SK-N-SH (cell line): ENCODE measurements around the gene ZDHHC24. TPM values are rescaled to one million over a fixed set of nuclear protein-coding genes. Genes with fewer than 3 reads are reported as not detected.

ENCODE experiments used
- CTCF ChIA-PET: fragments of 300-600, 350-600 bp; formaldehyde crosslinking; extraction: SDS; loops from one replicate; lab custom pipeline; 2021; lab: Yijun Ruan, JAX
- POLR2A ChIA-PET: fragments of 350-600 bp; sonication (Branson Sonifier 250); formaldehyde crosslinking; extraction: SDS; loops from one replicate; lab custom pipeline; 2020; ENCODE audit warnings: antibody characterized with exemption, inconsistent platforms; lab: Yijun Ruan, JAX
- DNase-seq: peaks from one replicate; pipeline ENCODE4 v3.0.0; 2012
- H2AFZ ChIP-seq: fragments of 200-600 bp; sonication (generic); 2 replicates; pipeline ENCODE4 v1.8.1; 2016; ENCODE audit warnings: antibody characterized with exemption, mild to moderate bottlenecking, low read depth
- H3F3A ChIP-seq: fragments of 200-600 bp; sonication (generic); replicated peaks from 2 replicates; pipeline ENCODE3; 2016; ENCODE audit warnings: antibody characterized with exemption, mild to moderate bottlenecking; ENCODE audit not compliant: insufficient read depth
- H3K27ac ChIP-seq, 2 experiments: fragments of 200-500 bp in 1 of 2; fragments of 200-600 bp in 1 of 2; sonication (Bioruptor generic) in 1 of 2; sonication (generic), shearing (Covaris generic) in 1 of 2; 2 replicates each; pipeline versions ENCODE4 v1.5.1 to v1.6.1; 2014 to 2016; ENCODE audit warnings: low read depth in 2 of 2, inconsistent platforms in 1 of 2, low read length in 1 of 2, mild to moderate bottlenecking in 1 of 2, mixed read lengths in 1 of 2
- H3K27me3 ChIP-seq: fragments of 200-600 bp; sonication (generic), shearing (Covaris generic); 2 replicates; pipeline ENCODE4 v1.6.1; 2016; ENCODE audit warnings: mixed run types; ENCODE audit not compliant: insufficient read depth
- H3K36me3 ChIP-seq, 2 experiments: fragments of 200-500 bp in 1 of 2; fragments of 200-600 bp in 1 of 2; sonication (Bioruptor generic) in 1 of 2; sonication (generic) in 1 of 2; replicated peaks in 1 of 2; 2 replicates each; pipeline versions ENCODE3 to v1.5.1; 2014 to 2016; ENCODE audit warnings: low read length in 1 of 2, mild to moderate bottlenecking in 1 of 2; ENCODE audit not compliant: insufficient read depth in 2 of 2, control insufficient read depth in 1 of 2
- H3K4me1 ChIP-seq, 2 experiments: fragments of 200-500 bp in 1 of 2; fragments of 200-600 bp in 1 of 2; sonication (Bioruptor generic) in 1 of 2; sonication (generic), shearing (Covaris generic) in 1 of 2; 2 replicates each; pipeline versions ENCODE4 v1.5.1 to v1.6.1; 2014 to 2016; ENCODE audit warnings: low read depth in 1 of 2, low read length in 1 of 2, mixed run types in 1 of 2; ENCODE audit not compliant: insufficient read depth in 2 of 2, control insufficient read depth in 1 of 2
- H3K4me2 ChIP-seq: fragments of 200-600 bp; sonication (generic), shearing (Covaris generic); 2 replicates; pipeline ENCODE4 v1.6.1; 2017; ENCODE audit warnings: mixed run types
- H3K4me3 ChIP-seq, 2 experiments: fragments of 200-500 bp in 1 of 2; fragments of 200-600 bp in 1 of 2; sonication (Bioruptor generic) in 1 of 2; sonication (generic), shearing (Covaris generic) in 1 of 2; 2 replicates each; pipeline versions ENCODE4 v1.5.1 to v1.8.1; 2014 to 2016; ENCODE audit warnings: low read depth in 2 of 2, inconsistent platforms in 1 of 2, low read length in 1 of 2, mild to moderate bottlenecking in 1 of 2, mixed read lengths in 1 of 2, moderate library complexity in 1 of 2
- H3K79me2 ChIP-seq: fragments of 200-600 bp; sonication (generic); 2 replicates; pipeline ENCODE4 v1.8.1; 2017; ENCODE audit warnings: mild to moderate bottlenecking; ENCODE audit not compliant: insufficient read depth
- H3K9ac ChIP-seq: fragments of 200-600 bp; sonication (generic); 2 replicates; pipeline ENCODE4 v1.6.1; 2017; ENCODE audit warnings: mixed run types
- H3K9me2 ChIP-seq: fragments of 200-600 bp; sonication (generic); 2 replicates; pipeline ENCODE4 v1.6.1; 2017; ENCODE audit warnings: mixed run types
- H3K9me3 ChIP-seq: fragments of 200-600 bp; sonication (generic); 2 replicates; pipeline ENCODE4 v1.6.1; 2017; ENCODE audit warnings: mixed run types, mild to moderate bottlenecking, moderate library complexity
- H4K20me1 ChIP-seq: fragments of 200-600 bp; sonication (generic); 2 replicates; pipeline ENCODE4 v1.6.1; 2017; ENCODE audit warnings: mild to moderate bottlenecking, mixed run types; ENCODE audit not compliant: insufficient read depth
- CHD2 ChIP-seq: fragments of 150-350 bp; IDR thresholded peaks from 2 replicates; pipeline ENCODE4 v1.6.1; 2018; ENCODE audit warnings: low read length; ENCODE audit not compliant: partially characterized antibody
- FOXJ3 ChIP-seq: sonication (generic); formaldehyde crosslinking; IDR thresholded peaks from 2 replicates; pipeline ENCODE4 v1.5.1; 2020; ENCODE audit warnings: mild to moderate bottlenecking, missing genetic modification reagents
- JUND ChIP-seq: IDR thresholded peaks from 2 replicates; pipeline ENCODE4 v1.4.0; 2012
- MEF2A ChIP-seq: IDR thresholded peaks from 2 replicates; pipeline ENCODE4 v1.4.0; 2012; ENCODE audit warnings: low read depth, borderline replicate concordance
- MXI1 ChIP-seq: IDR thresholded peaks from 2 replicates; pipeline ENCODE4 v1.6.1; 2012; ENCODE audit warnings: mild to moderate bottlenecking, low read depth, low read length, improper control_type of control experiment
- NFIC ChIP-seq: IDR thresholded peaks from 2 replicates; pipeline ENCODE4 v1.4.0; 2012; ENCODE audit warnings: borderline replicate concordance
- NRF1 ChIP-seq: IDR thresholded peaks from 2 replicates; pipeline ENCODE4 v1.6.1; 2012; ENCODE audit warnings: low read depth, mild to moderate bottlenecking, low read length
- POLR2AphosphoS5 ChIP-seq: IDR thresholded peaks from 2 replicates; pipeline ENCODE4 v1.6.1; 2012; ENCODE audit warnings: low read depth, low read length
- RAD21 ChIP-seq: IDR thresholded peaks from 2 replicates; pipeline ENCODE4 v1.6.1; 2012; ENCODE audit warnings: mild to moderate bottlenecking, low read length
- RFX5 ChIP-seq: IDR thresholded peaks from 2 replicates; pipeline ENCODE4 v1.6.1; 2012; ENCODE audit warnings: mild to moderate bottlenecking, improper control_type of control experiment, low read length
- RXRA ChIP-seq: IDR thresholded peaks from 2 replicates; pipeline ENCODE4 v1.4.0; 2012; ENCODE audit warnings: low read depth, mild to moderate bottlenecking, borderline replicate concordance
- SIN3A ChIP-seq: IDR thresholded peaks from 2 replicates; pipeline ENCODE4 v1.6.1; 2012; ENCODE audit warnings: low read depth, mild to moderate bottlenecking, low read length, moderate library complexity, borderline replicate concordance
- TAF1 ChIP-seq: IDR thresholded peaks from 2 replicates; pipeline ENCODE4 v1.6.1; 2012; ENCODE audit warnings: low read depth, mild to moderate bottlenecking, low read length, moderate library complexity, borderline replicate concordance
- YY1 ChIP-seq: IDR thresholded peaks from 2 replicates; pipeline ENCODE4 v1.4.0; 2012; ENCODE audit warnings: low read depth, mild to moderate bottlenecking
- WGBS: methylation state at CpG from one replicate; pipeline ENCODE4 v1.1.6; 2017; ENCODE audit warnings: low lambda C conversion rate; 5-methylcytosine and 5-hydroxymethylcytosine counted together
- polyA plus RNA-seq, 3 experiments: library from polyadenylated mRNA; depleted of rRNA; stranded (reverse); fragments of >200 nt; gene quantifications; 2 replicates each; pipeline ENCODE4 v1.2.3, GENCODE V29; 2012
- TF ChIP-seq, protein P1 (sequence below): IDR thresholded peaks from 2 replicates; pipeline ENCODE4 v1.4.0; 2012; ENCODE audit warnings: low read depth, borderline replicate concordance
- TF ChIP-seq, protein P2 (sequence below): IDR thresholded peaks from 2 replicates; pipeline ENCODE4 v1.4.0; 2012; ENCODE audit warnings: low read depth
- TF ChIP-seq, protein P3 (sequence below): fragments of 200-600 bp; sonication (generic); IDR thresholded peaks from 2 replicates; pipeline ENCODE4 v1.6.1; 2017; ENCODE audit warnings: antibody characterized with exemption, mild to moderate bottlenecking, moderate library complexity
- TF ChIP-seq, protein P4 (sequence below): IDR thresholded peaks from 2 replicates; pipeline ENCODE4 v1.4.0; 2012; ENCODE audit warnings: low read depth, borderline replicate concordance

ZDHHC24 gene
- polyA plus RNA-seq, 1 of the 3 experiments (the other 2 are of a cell fraction), result 13.1 TPM

DNA sequence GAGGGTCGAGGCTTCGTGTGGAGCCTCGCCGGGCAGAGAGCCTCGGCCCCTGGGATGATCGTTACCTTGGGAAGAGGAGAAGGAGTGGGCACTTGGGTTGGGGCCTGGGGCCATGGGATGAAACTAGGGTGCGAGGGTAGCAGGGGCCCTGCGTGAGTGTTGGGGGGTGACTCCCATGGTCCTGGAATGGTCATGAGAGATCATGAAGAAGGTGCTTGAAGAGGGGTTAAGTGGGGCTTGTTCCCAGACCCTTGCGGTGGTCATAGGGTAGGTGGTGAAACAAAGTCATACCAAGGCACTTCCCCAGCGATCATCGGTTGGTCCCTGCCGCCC, 47.4 kb upstream of the ZDHHC24 start:
- H3K79me2 ChIP-seq, result peaks cover 18% of the 10 kb centered on the region
- H3K27me3 ChIP-seq, result no peaks in the 10 kb centered on the region
- WGBS, result 12% methylated on average over 12 of the region's 12 CpGs
- no peaks in the 10 kb centered on the region for H4K20me1 ChIP-seq
- ChIA-PET CTCF (interaction anchor here (0.9 to 3.4 kb wide), 10 partner anchors 8 to 241 kb away, joined by 3 to 21 read pairs (median 5); partner anchors contain the start of genes CTSF and RBM4B), POLR2A (interaction anchor here (1.2 to 2.0 kb wide), 4 partner anchors 23 to 45 kb away, joined by 5 to 8 read pairs (median 6); partner anchors contain the start of genes CTSF, RBM14 and RBM4)
- H3K9me3 ChIP-seq, result no peaks in the 10 kb centered on the region
- peak overlapping the region; percentile 98 for H3K4me2 ChIP-seq
- peak overlapping the region; percentile 97 for H2AFZ ChIP-seq
- peak overlapping the region; percentile 77 to 94 for H3K4me3 ChIP-seq
- peaks cover 4 to 17% of the 10 kb centered on the region in 2 experiments; a peak in 1 of 4 replicates for H3K4me1 ChIP-seq
- TF ChIP-seq NFIC, result no peak
- TF ChIP-seq MEF2A, result no peak
- no peak for TF ChIP-seq RXRA
- TF ChIP-seq RAD21, result no peak
- TF ChIP-seq CHD2, result no peak
- peak; percentile 10; the same call in 1 of the 2 replicates for TF ChIP-seq TAF1
- no peak; the same call in 1 of the 2 replicates for TF ChIP-seq MXI1
- TF ChIP-seq RFX5, result no peak
- 0 out of 2 replicates have a peak, but pooled peaks have one; percentile 17 for TF ChIP-seq SIN3A
- no peak for TF ChIP-seq FOXJ3 (CRISPR knock-in tag)
- TF ChIP-seq, protein P1, sequence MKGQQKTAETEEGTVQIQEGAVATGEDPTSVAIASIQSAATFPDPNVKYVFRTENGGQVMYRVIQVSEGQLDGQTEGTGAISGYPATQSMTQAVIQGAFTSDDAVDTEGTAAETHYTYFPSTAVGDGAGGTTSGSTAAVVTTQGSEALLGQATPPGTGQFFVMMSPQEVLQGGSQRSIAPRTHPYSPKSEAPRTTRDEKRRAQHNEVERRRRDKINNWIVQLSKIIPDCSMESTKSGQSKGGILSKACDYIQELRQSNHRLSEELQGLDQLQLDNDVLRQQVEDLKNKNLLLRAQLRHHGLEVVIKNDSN, result no peak
- TF ChIP-seq, protein P2, sequence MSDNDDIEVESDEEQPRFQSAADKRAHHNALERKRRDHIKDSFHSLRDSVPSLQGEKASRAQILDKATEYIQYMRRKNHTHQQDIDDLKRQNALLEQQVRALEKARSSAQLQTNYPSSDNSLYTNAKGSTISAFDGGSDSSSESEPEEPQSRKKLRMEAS, result no peak
- no peak for DNase-seq
- no peaks in the 10 kb centered on the region for H3F3A ChIP-seq
- no peaks in the 10 kb centered on the region for H3K9me2 ChIP-seq
- peak overlapping the region; percentile 62 to 84; a peak in 3 of 4 replicates for H3K27ac ChIP-seq
- H3K9ac ChIP-seq, result peak overlapping the region; percentile 85
- H3K36me3 ChIP-seq, result no peaks in the 10 kb centered on the region

DNA sequence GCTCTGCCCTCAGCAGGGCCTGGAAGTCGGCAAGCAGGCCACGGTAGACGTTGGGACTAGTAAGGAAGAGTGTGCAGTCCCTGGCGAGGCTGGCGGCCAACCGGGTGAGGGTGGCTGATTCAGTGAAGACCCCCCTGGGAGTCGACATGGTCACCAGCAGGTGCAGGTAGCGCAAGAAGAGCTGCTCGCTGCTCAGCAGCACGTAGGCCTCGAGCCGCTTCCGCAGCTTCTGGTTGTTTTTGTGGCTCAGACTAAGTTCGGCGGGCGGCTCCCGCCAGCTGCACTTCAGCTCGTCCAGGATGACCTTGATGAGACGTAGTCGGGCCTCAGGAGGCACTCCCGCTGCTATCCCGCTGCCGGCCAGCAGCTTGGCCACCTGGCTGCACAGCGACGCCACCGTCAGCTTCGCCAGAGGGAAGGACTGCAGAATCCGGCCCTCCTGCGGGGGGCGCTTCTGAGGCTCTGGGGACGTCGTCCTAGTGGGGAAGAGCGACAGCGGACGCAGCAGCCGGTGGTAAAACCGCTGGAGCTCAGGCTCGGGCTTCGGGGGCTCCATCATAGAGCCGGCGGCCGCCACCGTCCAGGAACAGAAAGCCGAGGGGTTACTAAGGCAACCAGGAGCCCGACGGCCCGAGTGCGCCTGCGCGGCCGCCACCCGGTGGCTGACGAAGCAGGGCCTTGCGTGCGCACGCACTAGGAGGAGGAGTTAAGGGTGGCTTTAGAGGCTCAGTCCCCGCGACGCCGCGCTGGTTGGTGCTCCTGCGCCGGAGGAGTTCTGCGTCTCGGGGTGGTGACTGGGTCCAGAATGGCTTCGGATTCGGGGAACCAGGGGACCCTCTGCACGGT, 46.8 kb upstream of the ZDHHC24 start, which contains the start of the genes CCDC87 and CCS:
TSS of gene CCDC87 (minus strand) at position 607 of the 846 bp plus-strand sequence. CDS start at position 559, 48 bp downstream.
TSS of gene CCS (plus strand) at position 729 of the 846 bp plus-strand sequence. CDS start at position 806, 77 bp downstream.
- Histone ChIP-seq H2AFZ (peak within 1 kb of the TSS; percentile 97), H3K4me2 (peak within 1 kb of the TSS; percentile 98), H3K9me2 (no peaks in the 10 kb centered on the region), H3K4me3 (peak within 1 kb of the TSS; percentile 77 to 94), H3K9ac (peak within 1 kb of the TSS; percentile 85), H4K20me1 (no peaks in the 10 kb centered on the region), H3K36me3 (no peaks in the 10 kb centered on the region), H3K79me2 (peaks cover 18% of the 10 kb centered on the region), H3K27me3 (no peaks in the 10 kb centered on the region), H3F3A (no peaks in the 10 kb centered on the region), H3K9me3 (no peaks in the 10 kb centered on the region), H3K27ac (peak within 1 kb of the TSS; percentile 62 to 84; a peak in 3 of 4 replicates), H3K4me1 (peaks cover 4 to 17% of the 10 kb centered on the region in 2 experiments; a peak in 1 of 4 replicates)
- POLR2A ChIA-PET, result interaction anchor here (1.2 to 2.0 kb wide), 3 partner anchors 24 to 45 kb away, joined by 5 to 8 read pairs (median 7); partner anchors contain the start of genes CTSF, RBM14 and RBM4
- TF ChIP-seq MEF2A (no peak), JUND (no peak), TAF1 (peak; percentile 69), MXI1 (peak; percentile 52; the same call in 1 of the 2 replicates), NRF1 (peak; percentile 95), POLR2AphosphoS5 (peak; percentile 99), YY1 (0 out of 2 replicates have a peak, but pooled peaks have one; percentile 26)
- TF ChIP-seq, protein P3, sequence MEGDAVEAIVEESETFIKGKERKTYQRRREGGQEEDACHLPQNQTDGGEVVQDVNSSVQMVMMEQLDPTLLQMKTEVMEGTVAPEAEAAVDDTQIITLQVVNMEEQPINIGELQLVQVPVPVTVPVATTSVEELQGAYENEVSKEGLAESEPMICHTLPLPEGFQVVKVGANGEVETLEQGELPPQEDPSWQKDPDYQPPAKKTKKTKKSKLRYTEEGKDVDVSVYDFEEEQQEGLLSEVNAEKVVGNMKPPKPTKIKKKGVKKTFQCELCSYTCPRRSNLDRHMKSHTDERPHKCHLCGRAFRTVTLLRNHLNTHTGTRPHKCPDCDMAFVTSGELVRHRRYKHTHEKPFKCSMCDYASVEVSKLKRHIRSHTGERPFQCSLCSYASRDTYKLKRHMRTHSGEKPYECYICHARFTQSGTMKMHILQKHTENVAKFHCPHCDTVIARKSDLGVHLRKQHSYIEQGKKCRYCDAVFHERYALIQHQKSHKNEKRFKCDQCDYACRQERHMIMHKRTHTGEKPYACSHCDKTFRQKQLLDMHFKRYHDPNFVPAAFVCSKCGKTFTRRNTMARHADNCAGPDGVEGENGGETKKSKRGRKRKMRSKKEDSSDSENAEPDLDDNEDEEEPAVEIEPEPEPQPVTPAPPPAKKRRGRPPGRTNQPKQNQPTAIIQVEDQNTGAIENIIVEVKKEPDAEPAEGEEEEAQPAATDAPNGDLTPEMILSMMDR, result peak; percentile 57
- TF ChIP-seq, protein P2, result peak; percentile 79
- TF ChIP-seq, protein P4, sequence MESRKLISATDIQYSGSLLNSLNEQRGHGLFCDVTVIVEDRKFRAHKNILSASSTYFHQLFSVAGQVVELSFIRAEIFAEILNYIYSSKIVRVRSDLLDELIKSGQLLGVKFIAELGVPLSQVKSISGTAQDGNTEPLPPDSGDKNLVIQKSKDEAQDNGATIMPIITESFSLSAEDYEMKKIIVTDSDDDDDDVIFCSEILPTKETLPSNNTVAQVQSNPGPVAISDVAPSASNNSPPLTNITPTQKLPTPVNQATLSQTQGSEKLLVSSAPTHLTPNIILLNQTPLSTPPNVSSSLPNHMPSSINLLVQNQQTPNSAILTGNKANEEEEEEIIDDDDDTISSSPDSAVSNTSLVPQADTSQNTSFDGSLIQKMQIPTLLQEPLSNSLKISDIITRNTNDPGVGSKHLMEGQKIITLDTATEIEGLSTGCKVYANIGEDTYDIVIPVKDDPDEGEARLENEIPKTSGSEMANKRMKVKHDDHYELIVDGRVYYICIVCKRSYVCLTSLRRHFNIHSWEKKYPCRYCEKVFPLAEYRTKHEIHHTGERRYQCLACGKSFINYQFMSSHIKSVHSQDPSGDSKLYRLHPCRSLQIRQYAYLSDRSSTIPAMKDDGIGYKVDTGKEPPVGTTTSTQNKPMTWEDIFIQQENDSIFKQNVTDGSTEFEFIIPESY, result no peak
- WGBS, result 23% methylated on average over 40 of the region's 68 CpGs
- DNase-seq, result peak; percentile 100
- CTCF ChIA-PET, result interaction anchor here (0.6 to 3.4 kb wide), 17 partner anchors 9 to 432 kb away, joined by 3 to 21 read pairs (median 3); partner anchors contain the start of genes CTSF and RBM4B
